WERI-Rb-1 (cell line): ENCODE data around the gene CGRRF1.

Experiments
- DNase-seq: peaks from one replicate; pipeline ENCODE4 v3.0.0-alpha.2; 2020
- H3K27ac ChIP-seq: fragments of 250-450 bp; sonication (Bioruptor Pico); 2 replicates; pipeline ENCODE4 v1.5.1; 2020; ENCODE audit warnings: mild to moderate bottlenecking, moderate library complexity
- H3K27me3 ChIP-seq: fragments of 250-450 bp; sonication (Bioruptor Pico); 2 replicates; pipeline ENCODE4 v1.5.1; 2021; ENCODE audit warnings: mild to moderate bottlenecking, low read depth, moderate library complexity; ENCODE audit not compliant: insufficient read depth, severe bottlenecking
- H3K36me3 ChIP-seq: fragments of 250-450 bp; sonication (Bioruptor Pico); 2 replicates; pipeline ENCODE4 v1.5.1; 2020; ENCODE audit warnings: mild to moderate bottlenecking, moderate library complexity
- H3K4me3 ChIP-seq: 2 replicates; pipeline ENCODE4 v1.5.1; 2011; ENCODE audit warnings: low read depth, mild to moderate bottlenecking, control low read depth, low read length
- H3K9me3 ChIP-seq: fragments of 250-450 bp; sonication (Bioruptor Pico); 2 replicates; pipeline ENCODE4 v1.5.1; 2021; ENCODE audit warnings: mild to moderate bottlenecking, moderate library complexity; ENCODE audit not compliant: severe bottlenecking
- CTCF ChIP-seq: IDR thresholded peaks from 2 replicates; pipeline ENCODE4 v1.5.1; 2011; ENCODE audit warnings: low read depth, mild to moderate bottlenecking, control low read depth, inconsistent platforms, low read length

CGRRF1 gene

DNA sequence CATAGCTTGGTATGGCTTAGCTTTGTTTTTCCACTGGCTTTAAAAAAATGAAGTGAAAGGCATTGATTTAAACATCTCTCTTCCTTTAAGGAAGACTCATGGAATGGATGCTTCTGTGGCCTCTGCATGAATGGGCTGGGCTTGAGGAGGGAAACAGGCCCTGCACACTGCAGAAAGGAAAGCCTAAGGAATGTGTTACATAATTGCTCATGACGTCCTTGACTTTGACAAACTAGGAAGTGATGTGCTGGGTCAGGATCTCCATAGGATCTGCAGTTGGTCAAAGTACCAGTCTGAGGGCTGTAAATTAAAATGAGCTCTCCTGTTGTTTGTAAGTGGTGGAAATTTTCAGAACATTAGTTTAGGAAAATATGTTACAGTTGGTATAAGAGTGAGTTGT lies 69.9 kb downstream of the CGRRF1 start:
- no peaks in the 10 kb centered on the region for H3K9me3 ChIP-seq
- no peak for TF ChIP-seq CTCF
- peaks cover 50% of the 10 kb centered on the region for H3K36me3 ChIP-seq
- H3K27ac ChIP-seq: no peak overlapping the region
- DNase-seq: no peak
- H3K27me3 ChIP-seq: no peaks in the 10 kb centered on the region
- H3K4me3 ChIP-seq: no peak overlapping the region

- no peaks in the 10 kb centered on the region for H3K27me3 ChIP-seq
Measured at GRCh38 chr14:54580933-54581332, 71.2 kb downstream of the CGRRF1 start.

GRCh38 chr14:54582334-54582733 lies 72.6 kb downstream of the CGRRF1 start:
- no peak for DNase-seq
- Histone ChIP-seq H3K4me3 (no peak overlapping the region), H3K9me3 (no peaks in the 10 kb centered on the region), H3K36me3 (peaks cover 51% of the 10 kb centered on the region), H3K27ac (no peak overlapping the region), H3K27me3 (no peaks in the 10 kb centered on the region)
- TF ChIP-seq CTCF: no peak

More at GRCh38 chr14:54580933-54581332, 71.2 kb downstream of the CGRRF1 start:
- H3K4me3 ChIP-seq: no peak overlapping the region
- H3K27ac ChIP-seq: no peak overlapping the region
- peaks cover 60% of the 10 kb centered on the region for H3K36me3 ChIP-seq
- H3K9me3 ChIP-seq: no peaks in the 10 kb centered on the region
- no peak for DNase-seq
- no peak for TF ChIP-seq CTCF

GRCh38 chr14:54584097-54584496 lies 74.4 kb downstream of the CGRRF1 start:
- no peak overlapping the region for H3K4me3 ChIP-seq
- no peaks in the 10 kb centered on the region for H3K9me3 ChIP-seq
- no peak overlapping the region for H3K27ac ChIP-seq
- TF ChIP-seq CTCF: no peak
- H3K27me3 ChIP-seq: no peaks in the 10 kb centered on the region
- no peak for DNase-seq
- peaks cover 35% of the 10 kb centered on the region for H3K36me3 ChIP-seq

DNA sequence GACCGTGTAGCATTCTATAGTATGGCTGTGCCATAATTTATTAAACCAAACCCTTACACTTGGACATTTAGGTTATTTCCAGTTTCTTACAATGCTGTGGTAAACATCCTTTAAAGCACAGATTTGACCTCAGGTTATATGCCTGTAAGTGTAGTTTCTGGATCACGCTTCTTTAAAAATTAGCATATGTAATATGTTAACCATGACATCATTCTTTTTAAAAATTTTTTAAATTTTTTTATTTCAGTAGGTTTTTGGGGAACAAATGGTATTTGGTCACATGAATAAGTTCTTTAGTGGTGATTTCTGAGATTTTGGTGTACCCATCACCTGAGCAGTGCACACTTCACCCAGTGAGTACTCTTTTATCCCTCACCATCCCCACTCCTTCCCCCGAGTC lies 75.5 kb downstream of the CGRRF1 start:
- H3K27me3 ChIP-seq: no peaks in the 10 kb centered on the region
- no peaks in the 10 kb centered on the region for H3K9me3 ChIP-seq
- peaks cover 33% of the 10 kb centered on the region for H3K36me3 ChIP-seq
- H3K27ac ChIP-seq: no peak overlapping the region
- H3K4me3 ChIP-seq: no peak overlapping the region
- no peak for DNase-seq
- TF ChIP-seq CTCF: no peak
